KMS-11 (cell line): ENCODE measurements around the gene ARL16.

Experiments used
- H2AFZ ChIP-seq: fragments of 200-600 bp; sonication (generic); 2 replicates; pipeline ENCODE4 v1.6.1; 2016; ENCODE audit warnings: antibody characterized with exemption, mixed run types, low read depth
- H3K27ac ChIP-seq: fragments of 200-600 bp; sonication (generic); 2 replicates; pipeline ENCODE4 v1.6.1; 2016; ENCODE audit warnings: mild to moderate bottlenecking, mixed run types
- H3K27me3 ChIP-seq: fragments of 200-600 bp; sonication (generic); 2 replicates; pipeline ENCODE4 v1.6.1; 2017; ENCODE audit warnings: mild to moderate bottlenecking, low read depth, mixed run types, moderate library complexity; ENCODE audit not compliant: insufficient read depth
- H3K36me3 ChIP-seq: fragments of 200-600 bp; sonication (generic); 2 replicates; pipeline ENCODE4 v1.6.1; 2017; ENCODE audit warnings: mild to moderate bottlenecking, mixed run types; ENCODE audit not compliant: insufficient read depth
- H3K4me1 ChIP-seq: fragments of 200-600 bp; sonication (generic); 2 replicates; pipeline ENCODE4 v1.6.1; 2016; ENCODE audit warnings: mild to moderate bottlenecking, low read depth, mixed run types; ENCODE audit not compliant: poor library complexity, severe bottlenecking
- H3K4me2 ChIP-seq: fragments of 200-600 bp; sonication (generic); 2 replicates; pipeline ENCODE4 v1.7.0; 2016; ENCODE audit warnings: mild to moderate bottlenecking, mixed run types
- H3K4me3 ChIP-seq: fragments of 200-600 bp; sonication (generic); IDR thresholded peaks from 2 replicates; pipeline ENCODE4 v1.6.1; 2017; ENCODE audit warnings: low read depth, low read length, mixed read lengths; ENCODE audit not compliant: insufficient read depth
- H3K79me2 ChIP-seq: fragments of 200-600 bp; sonication (generic); 2 replicates; pipeline ENCODE4 v1.6.1; 2016; ENCODE audit warnings: low read depth, mixed run types; ENCODE audit not compliant: insufficient read depth
- H3K9ac ChIP-seq: fragments of 200-600 bp; sonication (generic); 2 replicates; pipeline ENCODE4 v1.6.1; 2016; ENCODE audit warnings: mild to moderate bottlenecking, mixed run types
- H4K20me1 ChIP-seq: fragments of 200-600 bp; sonication (generic); 2 replicates; pipeline ENCODE4 v1.6.1; 2016; ENCODE audit warnings: mild to moderate bottlenecking, mixed run types; ENCODE audit not compliant: insufficient read depth
- TF ChIP-seq, protein P1 (sequence below): fragments of 200-600 bp; sonication (generic); conservative IDR thresholded peaks from 2 replicates; pipeline ENCODE4 v1.6.1; 2017; ENCODE audit warnings: low read depth, mild to moderate bottlenecking, antibody characterized with exemption, low read length, moderate library complexity, mixed read lengths

ARL16 gene

DNA sequence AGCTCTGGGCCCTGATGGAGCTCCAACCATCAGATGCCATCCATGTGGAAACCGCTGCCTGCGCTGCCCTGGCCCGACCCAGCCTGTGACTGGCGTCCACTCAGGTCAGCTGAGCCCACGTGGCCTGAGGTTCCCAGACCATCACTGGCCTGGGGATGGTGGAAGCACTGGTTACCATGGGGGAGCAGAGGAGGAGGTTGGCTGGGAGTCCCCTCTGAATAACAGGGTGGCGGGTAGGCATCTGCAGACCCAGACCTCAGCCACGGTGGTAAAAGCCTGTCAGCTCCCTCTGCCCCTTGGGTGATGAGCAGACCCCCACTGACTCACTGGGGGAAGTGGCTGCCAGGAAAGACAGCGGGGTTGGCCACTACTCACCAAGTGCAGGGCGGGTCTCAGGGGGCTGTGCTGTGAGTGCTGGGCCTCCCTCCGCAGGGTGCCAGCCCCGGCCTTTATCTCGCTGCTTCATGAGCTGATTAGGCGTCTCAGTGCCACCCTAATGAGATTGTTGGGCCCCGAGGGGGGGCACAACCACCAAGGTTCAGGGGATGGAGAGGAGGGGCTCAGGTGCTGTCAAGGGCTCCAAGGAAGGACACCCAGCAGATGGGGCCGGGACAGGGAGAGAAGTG lies 27.4 kb downstream of the ARL16 start, which contains the start of gene PDE6G:
PDE6G (minus strand) TSS at position 425 of the 626 bp plus-strand sequence. CDS start 3,237 bp downstream, outside the sequence.
- Histone ChIP-seq H3K79me2 (no peaks in the 10 kb centered on the region), H3K9ac (no peak within 1 kb of the TSS), H3K36me3 (no peaks in the 10 kb centered on the region), H3K27ac (peak within 1 kb of the TSS; percentile 14; the same call in 1 of the 2 replicates), H3K4me2 (no peak within 1 kb of the TSS; the same call in 1 of the 2 replicates), H4K20me1 (no peaks in the 10 kb centered on the region), H3K4me1 (peaks cover 21% of the 10 kb centered on the region), H3K27me3 (no peaks in the 10 kb centered on the region), H3K4me3 (no peak within 1 kb of the TSS), H2AFZ (peak within 1 kb of the TSS; percentile 2; the same call in 1 of the 2 replicates)
- TF ChIP-seq, protein P1, sequence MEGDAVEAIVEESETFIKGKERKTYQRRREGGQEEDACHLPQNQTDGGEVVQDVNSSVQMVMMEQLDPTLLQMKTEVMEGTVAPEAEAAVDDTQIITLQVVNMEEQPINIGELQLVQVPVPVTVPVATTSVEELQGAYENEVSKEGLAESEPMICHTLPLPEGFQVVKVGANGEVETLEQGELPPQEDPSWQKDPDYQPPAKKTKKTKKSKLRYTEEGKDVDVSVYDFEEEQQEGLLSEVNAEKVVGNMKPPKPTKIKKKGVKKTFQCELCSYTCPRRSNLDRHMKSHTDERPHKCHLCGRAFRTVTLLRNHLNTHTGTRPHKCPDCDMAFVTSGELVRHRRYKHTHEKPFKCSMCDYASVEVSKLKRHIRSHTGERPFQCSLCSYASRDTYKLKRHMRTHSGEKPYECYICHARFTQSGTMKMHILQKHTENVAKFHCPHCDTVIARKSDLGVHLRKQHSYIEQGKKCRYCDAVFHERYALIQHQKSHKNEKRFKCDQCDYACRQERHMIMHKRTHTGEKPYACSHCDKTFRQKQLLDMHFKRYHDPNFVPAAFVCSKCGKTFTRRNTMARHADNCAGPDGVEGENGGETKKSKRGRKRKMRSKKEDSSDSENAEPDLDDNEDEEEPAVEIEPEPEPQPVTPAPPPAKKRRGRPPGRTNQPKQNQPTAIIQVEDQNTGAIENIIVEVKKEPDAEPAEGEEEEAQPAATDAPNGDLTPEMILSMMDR, result no peak

DNA sequence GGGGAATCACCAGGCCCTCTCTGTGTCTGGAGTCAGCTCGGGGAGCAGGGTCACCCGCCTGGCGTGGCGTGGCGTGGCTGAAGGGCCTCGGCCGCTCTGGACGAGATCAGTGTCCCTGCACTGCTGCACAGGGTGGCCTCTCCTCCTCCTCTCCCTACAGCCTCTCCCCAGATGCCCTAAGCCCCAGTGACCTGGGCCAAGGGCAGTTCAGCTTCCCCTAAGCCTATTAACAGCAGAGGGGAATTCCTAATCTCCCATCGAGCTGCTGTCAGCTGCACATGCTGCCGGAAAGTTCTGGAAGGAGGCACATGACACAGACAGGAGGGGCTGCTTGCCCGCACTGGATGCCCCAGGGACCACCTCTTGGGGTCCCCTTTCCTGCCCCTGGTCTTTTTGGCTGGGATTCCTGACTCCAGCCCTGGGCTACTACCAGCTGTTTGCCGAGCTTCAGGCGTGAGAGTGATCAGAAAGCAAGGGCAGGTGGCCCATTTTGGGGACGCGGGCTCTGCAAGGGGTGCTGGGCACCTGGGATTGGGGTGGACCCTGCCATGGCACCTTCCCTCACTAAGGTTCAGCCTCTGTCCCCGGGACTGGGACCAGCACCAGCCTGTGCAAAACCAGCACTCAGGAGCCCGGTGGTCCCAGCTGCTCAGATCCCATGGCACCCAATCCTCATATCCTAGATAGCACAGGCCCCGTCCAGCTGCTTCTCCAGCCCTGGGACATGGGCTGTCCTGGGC lies 28.0 kb downstream of the ARL16 start:
- H3K27ac ChIP-seq, result no peak overlapping the region
- no peaks in the 10 kb centered on the region for H3K79me2 ChIP-seq
- no peak overlapping the region for H3K9ac ChIP-seq
- H3K36me3 ChIP-seq, result no peaks in the 10 kb centered on the region
- no peaks in the 10 kb centered on the region for H4K20me1 ChIP-seq
- H3K27me3 ChIP-seq, result no peaks in the 10 kb centered on the region
- TF ChIP-seq, protein P1, result no peak
- H3K4me3 ChIP-seq, result no peak overlapping the region
- no peak overlapping the region for H3K4me2 ChIP-seq
- no peak overlapping the region for H2AFZ ChIP-seq
- peaks cover 21% of the 10 kb centered on the region for H3K4me1 ChIP-seq

DNA sequence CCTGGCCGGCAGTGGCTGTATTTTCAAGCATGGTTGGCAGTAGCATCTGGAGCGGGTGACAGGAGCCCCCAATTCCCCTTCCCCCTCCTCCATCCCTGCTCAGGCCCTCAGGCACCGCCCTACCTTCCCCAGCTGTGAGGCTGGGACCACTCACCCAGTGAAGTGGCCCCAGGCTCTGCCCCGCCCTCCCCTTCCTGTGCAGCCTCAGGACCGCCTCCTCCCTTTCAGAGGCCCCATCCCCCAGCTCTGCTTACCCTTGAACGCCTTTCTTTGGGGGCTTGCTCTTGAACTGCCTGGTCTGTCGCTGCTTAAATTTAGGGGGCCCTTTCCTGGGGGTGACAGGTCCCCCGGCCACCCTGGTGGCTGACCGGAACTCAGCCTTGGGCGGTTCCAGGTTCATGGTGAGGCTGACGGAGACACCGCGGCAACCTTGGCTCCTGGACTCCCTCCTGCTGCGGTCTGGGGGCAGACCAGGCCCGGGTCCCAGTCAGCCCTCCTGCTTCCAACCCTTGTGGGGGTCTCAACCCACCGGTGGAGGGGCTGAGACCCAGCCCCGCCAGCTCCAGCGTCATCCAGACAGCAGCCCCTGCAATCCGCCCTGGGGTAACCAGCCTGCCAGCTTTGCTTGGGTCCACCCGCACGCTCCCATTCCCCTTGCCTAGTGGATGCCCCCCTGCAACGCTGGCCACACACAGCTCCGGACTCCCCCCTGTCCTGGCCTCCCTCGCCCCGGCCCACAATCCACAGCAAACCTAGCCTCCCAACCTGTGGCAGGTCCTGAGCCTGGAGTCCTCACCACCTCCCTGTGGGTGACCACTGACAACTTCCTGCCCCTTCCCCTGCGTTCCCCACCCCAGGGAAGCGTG lies 30.5 kb downstream of the ARL16 start:
- H3K4me2 ChIP-seq, result no peak overlapping the region
- H3K79me2 ChIP-seq, result no peaks in the 10 kb centered on the region
- no peaks in the 10 kb centered on the region for H4K20me1 ChIP-seq
- H3K27me3 ChIP-seq, result no peaks in the 10 kb centered on the region
- TF ChIP-seq, protein P1, result no peak
- H2AFZ ChIP-seq, result no peak overlapping the region
- no peak overlapping the region for H3K9ac ChIP-seq
- no peaks in the 10 kb centered on the region for H3K36me3 ChIP-seq
- no peak overlapping the region for H3K4me3 ChIP-seq
- H3K4me1 ChIP-seq, result peaks cover 21% of the 10 kb centered on the region
- no peak overlapping the region for H3K27ac ChIP-seq

DNA sequence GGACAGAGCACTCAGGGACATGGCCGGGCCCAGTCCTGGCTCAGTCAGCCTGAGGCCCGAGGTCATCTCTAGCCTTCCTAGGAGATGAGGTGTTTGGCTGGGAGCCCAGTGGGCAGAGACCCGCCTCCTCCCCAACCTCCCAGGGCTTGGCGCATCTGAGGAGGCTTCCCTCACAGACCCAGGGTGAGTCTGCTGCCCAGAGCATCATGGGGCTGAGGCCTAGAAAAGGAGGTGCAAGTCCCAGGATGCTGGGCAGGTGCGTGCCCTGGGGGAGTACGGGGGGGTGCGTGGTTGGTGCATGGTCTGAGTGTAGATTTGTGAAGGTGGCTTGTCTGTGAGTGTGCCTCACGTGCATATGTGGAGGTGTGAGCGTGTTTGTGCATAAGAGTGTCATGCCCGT lies 31.9 kb downstream of the ARL16 start:
- Histone ChIP-seq H3K27ac (no peak overlapping the region), H3K4me2 (no peak overlapping the region), H2AFZ (no peak overlapping the region), H3K4me1 (peaks cover 13% of the 10 kb centered on the region), H3K9ac (no peak overlapping the region), H4K20me1 (no peaks in the 10 kb centered on the region), H3K4me3 (no peak overlapping the region), H3K27me3 (no peaks in the 10 kb centered on the region), H3K36me3 (no peaks in the 10 kb centered on the region), H3K79me2 (no peaks in the 10 kb centered on the region)
- TF ChIP-seq, protein P1, result no peak
